ENCODE measurements around the gene CAPN8. TPM values are rescaled to one million over a fixed set of nuclear protein-coding genes. Genes with fewer than 3 reads are reported as not detected.

The CAPN8 gene
- total and polyA plus RNA-seq, 4 donors = 0.08 to 0.16 TPM; not detected in 2

DNA sequence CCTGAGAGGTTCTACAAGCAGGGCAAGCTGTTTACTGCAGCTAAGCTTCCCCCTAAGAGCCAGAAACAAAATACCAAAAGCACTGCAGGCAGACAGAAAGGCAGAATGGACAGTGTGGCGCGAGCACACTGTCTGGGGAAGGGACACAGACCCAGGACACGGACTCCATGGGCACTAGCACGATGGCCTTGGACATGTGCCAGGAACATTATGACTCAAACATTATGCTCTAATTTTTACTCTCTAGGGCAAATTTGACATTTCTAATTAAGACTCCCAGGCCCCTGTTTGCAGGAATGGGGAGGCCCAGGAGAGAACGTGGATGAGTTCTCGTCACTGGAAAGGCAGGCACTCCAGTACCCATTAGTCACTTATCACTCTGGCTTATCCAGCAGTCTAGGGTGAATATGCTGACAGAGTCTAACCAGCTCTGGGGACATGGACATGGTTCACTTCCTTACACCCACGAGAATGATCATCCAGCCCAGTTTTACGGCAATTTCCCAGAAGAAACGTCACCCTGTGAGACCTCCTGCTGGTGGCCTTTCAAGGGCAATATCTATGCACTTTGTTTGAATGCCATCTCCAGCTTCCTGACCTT, 45.1 kb downstream of the CAPN8 start:
- Histone ChIP-seq H3K9me3 (ENCODE audit: control insufficient read depth in 4 of 4, low read length in 3 of 4) (no peaks in the 10 kb centered on the region), H3K36me3 (ENCODE audit: control insufficient read depth in 4 of 4, insufficient read depth in 3 of 4, low read depth in 1 of 4, low read length in 3 of 4) (no peaks in the 10 kb centered on the region), H3K4me1 (ENCODE audit: control insufficient read depth in 4 of 4, insufficient read depth in 4 of 4, low read length in 3 of 4) (peaks cover 6 to 36% (median 28%) of the 10 kb centered on the region in 4 donors), H3K9ac (ENCODE audit: low read depth in 1 of 2, low read length in 2 of 2) (no peak overlapping the region), H3K27me3 (ENCODE audit: control insufficient read depth in 4 of 4, insufficient read depth in 4 of 4, low read length in 3 of 4) (no peaks in the 10 kb centered on the region), H3K4me3 (ENCODE audit: low read depth in 1 of 3, low read length in 3 of 3) (no peak overlapping the region), H3K27ac (ENCODE audit: low read depth in 1 of 2, low read length in 2 of 2) (peak overlapping the region; percentile 94 to 95)
- 56% methylated on average over 9 of the region's 9 CpGs for WGBS
- TF ChIP-seq HNF4A (conservative IDR thresholded peaks at IDR 0.05) = peak in 1 of 2 donors; percentile 11
- TF ChIP-seq, protein P1, sequence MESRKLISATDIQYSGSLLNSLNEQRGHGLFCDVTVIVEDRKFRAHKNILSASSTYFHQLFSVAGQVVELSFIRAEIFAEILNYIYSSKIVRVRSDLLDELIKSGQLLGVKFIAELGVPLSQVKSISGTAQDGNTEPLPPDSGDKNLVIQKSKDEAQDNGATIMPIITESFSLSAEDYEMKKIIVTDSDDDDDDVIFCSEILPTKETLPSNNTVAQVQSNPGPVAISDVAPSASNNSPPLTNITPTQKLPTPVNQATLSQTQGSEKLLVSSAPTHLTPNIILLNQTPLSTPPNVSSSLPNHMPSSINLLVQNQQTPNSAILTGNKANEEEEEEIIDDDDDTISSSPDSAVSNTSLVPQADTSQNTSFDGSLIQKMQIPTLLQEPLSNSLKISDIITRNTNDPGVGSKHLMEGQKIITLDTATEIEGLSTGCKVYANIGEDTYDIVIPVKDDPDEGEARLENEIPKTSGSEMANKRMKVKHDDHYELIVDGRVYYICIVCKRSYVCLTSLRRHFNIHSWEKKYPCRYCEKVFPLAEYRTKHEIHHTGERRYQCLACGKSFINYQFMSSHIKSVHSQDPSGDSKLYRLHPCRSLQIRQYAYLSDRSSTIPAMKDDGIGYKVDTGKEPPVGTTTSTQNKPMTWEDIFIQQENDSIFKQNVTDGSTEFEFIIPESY (IDR thresholded peaks at IDR 0.05) = no peak
- no peak for DNase-seq (ENCODE audit: low spot score)

DNA sequence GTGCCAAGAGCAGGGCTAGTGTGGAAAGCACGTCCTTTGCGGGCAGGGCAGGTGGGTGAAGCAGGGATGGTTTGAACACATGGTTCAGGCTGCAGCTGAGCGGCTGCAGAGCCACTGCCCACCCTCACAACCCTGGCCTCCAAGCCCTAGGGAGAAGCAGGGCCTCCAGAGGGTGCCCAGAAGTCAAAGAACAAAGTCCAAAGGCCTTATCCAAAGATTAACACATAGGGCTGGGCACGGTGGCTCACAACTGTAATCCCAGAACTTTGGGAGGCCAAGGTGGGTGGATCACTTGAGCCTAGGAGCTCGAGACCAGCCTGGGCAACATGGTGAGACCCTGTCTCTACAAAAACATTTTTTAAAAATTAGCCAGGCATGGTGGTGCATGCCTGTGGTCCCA, 46.8 kb downstream of the CAPN8 start:
- no peak for TF ChIP-seq EGR1 (IDR thresholded peaks at IDR 0.05; ENCODE audit: low read depth in 2 of 2)
- no peak for TF ChIP-seq TAF1 (conservative IDR thresholded peaks at IDR 0.05)
- TF ChIP-seq, protein P1 (IDR thresholded peaks at IDR 0.05) = no peak
- TF ChIP-seq FOXA2 (IDR thresholded peaks at IDR 0.05) = no peak
- no peak for TF ChIP-seq JUND (IDR thresholded peaks at IDR 0.05)
- TF ChIP-seq, protein P2, sequence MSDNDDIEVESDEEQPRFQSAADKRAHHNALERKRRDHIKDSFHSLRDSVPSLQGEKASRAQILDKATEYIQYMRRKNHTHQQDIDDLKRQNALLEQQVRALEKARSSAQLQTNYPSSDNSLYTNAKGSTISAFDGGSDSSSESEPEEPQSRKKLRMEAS (IDR thresholded peaks at IDR 0.05) = no peak
- TF ChIP-seq, protein P3, sequence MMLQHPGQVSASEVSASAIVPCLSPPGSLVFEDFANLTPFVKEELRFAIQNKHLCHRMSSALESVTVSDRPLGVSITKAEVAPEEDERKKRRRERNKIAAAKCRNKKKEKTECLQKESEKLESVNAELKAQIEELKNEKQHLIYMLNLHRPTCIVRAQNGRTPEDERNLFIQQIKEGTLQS (IDR thresholded peaks at IDR 0.05) = no peak
- TF ChIP-seq FOXA1 (IDR thresholded peaks at IDR 0.05) = no peak
- TF ChIP-seq HNF4A (conservative IDR thresholded peaks at IDR 0.05) = peak; percentile 63 to 81
- TF ChIP-seq HNF4G (IDR thresholded peaks at IDR 0.05) = peak; percentile 37
- TF ChIP-seq NR2F2 (IDR thresholded peaks at IDR 0.05) = no peak
- TF ChIP-seq SP1 (IDR thresholded peaks at IDR 0.05) = no peak
- no peak for TF ChIP-seq YY1 (IDR thresholded peaks at IDR 0.05)
- TF ChIP-seq RAD21 (IDR thresholded peaks at IDR 0.05) = no peak
- no peak for TF ChIP-seq GABPA (IDR thresholded peaks at IDR 0.05 in 1 of 2, conservative IDR thresholded peaks at IDR 0.05 in 1 of 2)
- TF ChIP-seq, protein P4, sequence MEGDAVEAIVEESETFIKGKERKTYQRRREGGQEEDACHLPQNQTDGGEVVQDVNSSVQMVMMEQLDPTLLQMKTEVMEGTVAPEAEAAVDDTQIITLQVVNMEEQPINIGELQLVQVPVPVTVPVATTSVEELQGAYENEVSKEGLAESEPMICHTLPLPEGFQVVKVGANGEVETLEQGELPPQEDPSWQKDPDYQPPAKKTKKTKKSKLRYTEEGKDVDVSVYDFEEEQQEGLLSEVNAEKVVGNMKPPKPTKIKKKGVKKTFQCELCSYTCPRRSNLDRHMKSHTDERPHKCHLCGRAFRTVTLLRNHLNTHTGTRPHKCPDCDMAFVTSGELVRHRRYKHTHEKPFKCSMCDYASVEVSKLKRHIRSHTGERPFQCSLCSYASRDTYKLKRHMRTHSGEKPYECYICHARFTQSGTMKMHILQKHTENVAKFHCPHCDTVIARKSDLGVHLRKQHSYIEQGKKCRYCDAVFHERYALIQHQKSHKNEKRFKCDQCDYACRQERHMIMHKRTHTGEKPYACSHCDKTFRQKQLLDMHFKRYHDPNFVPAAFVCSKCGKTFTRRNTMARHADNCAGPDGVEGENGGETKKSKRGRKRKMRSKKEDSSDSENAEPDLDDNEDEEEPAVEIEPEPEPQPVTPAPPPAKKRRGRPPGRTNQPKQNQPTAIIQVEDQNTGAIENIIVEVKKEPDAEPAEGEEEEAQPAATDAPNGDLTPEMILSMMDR (IDR thresholded peaks at IDR 0.05; ENCODE audit: low read depth, low read length, missing input control) = no peak
- no peak for TF ChIP-seq RXRA (IDR thresholded peaks at IDR 0.05)
- WGBS = 77% methylated on average over 5 of the region's 5 CpGs

More for the DNA sequence above, 46.8 kb downstream of the CAPN8 start:
- no peak overlapping the region for H3K9ac ChIP-seq (ENCODE audit: low read depth in 1 of 2, low read length in 2 of 2)
- no peak for DNase-seq (ENCODE audit: low spot score)
- H3K27ac ChIP-seq (ENCODE audit: low read depth in 1 of 2, low read length in 2 of 2) = no peak overlapping the region
- no peak overlapping the region for H3K4me3 ChIP-seq (ENCODE audit: low read depth in 1 of 3, low read length in 3 of 3)
- H3K4me1 ChIP-seq (ENCODE audit: control insufficient read depth in 4 of 4, insufficient read depth in 4 of 4, low read length in 3 of 4) = peaks cover 6 to 36% (median 28%) of the 10 kb centered on the region in 4 donors
- no peaks in the 10 kb centered on the region for H3K9me3 ChIP-seq (ENCODE audit: control insufficient read depth in 4 of 4, low read length in 3 of 4)
- no peaks in the 10 kb centered on the region for H3K36me3 ChIP-seq (ENCODE audit: control insufficient read depth in 4 of 4, insufficient read depth in 3 of 4, low read depth in 1 of 4, low read length in 3 of 4)
- H3K27me3 ChIP-seq (ENCODE audit: control insufficient read depth in 4 of 4, insufficient read depth in 4 of 4, low read length in 3 of 4) = no peaks in the 10 kb centered on the region
